GM12872 (cell line): ENCODE data around the gene SPAG6.

Experiments
- TF ChIP-seq, protein P1 (sequence below): IDR thresholded peaks from 3 replicates; pipeline ENCODE4 v1.5.1; 2011; ENCODE audit warnings: low read depth, mild to moderate bottlenecking, low read length, moderate library complexity; ENCODE audit not compliant: insufficient read depth

SPAG6 gene

DNA sequence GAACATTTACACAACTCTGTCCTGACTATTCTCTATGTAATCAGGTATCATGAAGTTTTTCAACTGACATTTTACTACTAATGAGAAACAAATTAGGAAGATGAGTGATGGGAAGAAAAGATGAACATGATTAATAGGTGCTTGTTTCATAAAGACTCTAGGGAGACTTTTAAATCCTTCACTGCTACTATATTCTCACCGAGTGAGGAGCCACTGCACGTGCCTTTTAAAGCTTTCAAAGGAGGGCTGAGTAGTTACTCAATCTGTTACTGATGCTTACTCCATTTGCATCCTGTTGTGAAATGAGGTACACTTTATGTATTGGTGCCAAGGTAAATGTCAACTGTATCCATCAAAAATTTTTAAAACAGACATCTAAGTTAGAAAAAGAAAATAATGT lies 30.4 kb upstream of the SPAG6 start:
- TF ChIP-seq, protein P1, sequence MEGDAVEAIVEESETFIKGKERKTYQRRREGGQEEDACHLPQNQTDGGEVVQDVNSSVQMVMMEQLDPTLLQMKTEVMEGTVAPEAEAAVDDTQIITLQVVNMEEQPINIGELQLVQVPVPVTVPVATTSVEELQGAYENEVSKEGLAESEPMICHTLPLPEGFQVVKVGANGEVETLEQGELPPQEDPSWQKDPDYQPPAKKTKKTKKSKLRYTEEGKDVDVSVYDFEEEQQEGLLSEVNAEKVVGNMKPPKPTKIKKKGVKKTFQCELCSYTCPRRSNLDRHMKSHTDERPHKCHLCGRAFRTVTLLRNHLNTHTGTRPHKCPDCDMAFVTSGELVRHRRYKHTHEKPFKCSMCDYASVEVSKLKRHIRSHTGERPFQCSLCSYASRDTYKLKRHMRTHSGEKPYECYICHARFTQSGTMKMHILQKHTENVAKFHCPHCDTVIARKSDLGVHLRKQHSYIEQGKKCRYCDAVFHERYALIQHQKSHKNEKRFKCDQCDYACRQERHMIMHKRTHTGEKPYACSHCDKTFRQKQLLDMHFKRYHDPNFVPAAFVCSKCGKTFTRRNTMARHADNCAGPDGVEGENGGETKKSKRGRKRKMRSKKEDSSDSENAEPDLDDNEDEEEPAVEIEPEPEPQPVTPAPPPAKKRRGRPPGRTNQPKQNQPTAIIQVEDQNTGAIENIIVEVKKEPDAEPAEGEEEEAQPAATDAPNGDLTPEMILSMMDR, result no peak

DNA sequence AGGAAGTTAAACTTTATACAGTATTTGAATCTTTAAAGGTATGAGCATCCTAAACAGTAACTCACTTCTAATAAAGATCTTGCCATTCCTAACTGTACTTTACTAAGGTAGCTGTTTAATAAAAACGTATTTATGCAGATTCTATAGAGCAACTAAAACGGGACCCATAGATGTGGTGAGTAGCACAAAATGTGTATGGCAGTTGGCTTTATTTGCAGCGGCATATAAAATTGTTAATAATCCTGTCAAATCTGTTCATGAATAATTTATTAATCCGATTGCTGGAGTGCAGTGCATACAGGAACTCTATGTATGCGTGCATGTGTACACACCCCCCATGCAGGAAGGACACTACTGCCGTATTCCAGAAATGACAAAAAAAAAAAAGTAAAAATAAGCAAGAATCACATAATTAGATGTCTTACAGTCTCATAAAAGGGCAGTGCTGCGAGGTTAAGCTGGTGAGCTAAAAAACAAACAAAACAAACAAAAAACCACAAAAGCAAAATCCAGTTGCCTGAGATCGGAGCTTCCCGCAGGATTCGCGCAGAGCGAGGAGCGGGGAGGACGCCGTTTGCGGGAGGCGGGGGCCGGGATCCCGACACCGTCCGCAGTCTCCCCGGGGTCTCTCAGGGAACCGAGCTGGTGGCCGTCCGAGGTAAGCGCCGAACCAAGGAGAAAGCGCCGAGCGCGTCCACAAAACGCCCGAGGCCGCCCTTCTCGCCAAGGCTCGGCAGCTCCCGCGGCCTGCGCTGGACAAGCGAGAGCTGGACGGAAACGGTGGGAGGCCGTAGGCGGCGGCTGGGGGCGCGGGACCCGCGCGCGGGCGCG lies 29.6 kb upstream of the SPAG6 start:
- TF ChIP-seq, protein P1, result no peak

DNA sequence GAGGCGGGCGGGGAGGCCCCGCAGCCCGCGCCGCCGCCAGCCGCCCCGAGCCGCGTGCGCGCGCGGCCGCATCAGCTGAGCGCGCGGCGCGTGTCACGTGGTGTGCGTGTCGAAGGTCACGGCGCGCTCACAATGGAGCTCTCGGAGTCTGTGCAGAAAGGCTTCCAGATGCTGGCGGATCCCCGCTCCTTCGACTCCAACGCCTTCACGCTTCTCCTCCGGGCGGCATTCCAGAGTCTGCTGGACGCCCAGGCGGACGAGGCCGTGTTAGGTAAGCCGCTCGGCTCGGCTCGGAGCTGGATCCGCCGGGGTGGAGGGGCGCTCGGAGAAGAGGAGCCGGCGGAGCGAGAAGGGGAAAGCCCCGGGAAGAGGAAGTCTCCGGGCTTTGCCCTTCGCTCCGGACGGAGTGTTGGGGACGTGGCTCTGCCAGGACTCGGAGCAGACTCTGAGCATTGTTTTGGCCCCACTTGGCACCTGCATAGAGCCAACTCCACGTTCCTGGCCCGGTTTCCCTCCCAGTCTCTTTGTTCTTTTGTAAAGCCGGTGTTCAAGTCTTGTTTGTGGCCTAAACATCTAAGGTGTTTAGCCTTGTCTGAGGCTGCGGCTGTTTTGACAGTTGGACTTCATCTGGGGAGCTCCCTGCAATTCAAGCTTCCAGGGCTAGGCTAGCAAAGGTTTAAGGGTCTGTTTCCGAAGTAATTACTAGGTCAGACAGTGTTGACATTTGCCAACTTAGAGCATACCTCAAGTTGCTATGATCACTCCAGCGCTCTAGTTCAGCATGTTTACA lies 28.8 kb upstream of the SPAG6 start, which contains the start of gene COMMD3:
Gene COMMD3 (plus strand): TSS at position 103 of the 790 bp plus-strand sequence. CDS start 30 bp downstream, at position 133.
- TF ChIP-seq, protein P1, result no peak

DNA sequence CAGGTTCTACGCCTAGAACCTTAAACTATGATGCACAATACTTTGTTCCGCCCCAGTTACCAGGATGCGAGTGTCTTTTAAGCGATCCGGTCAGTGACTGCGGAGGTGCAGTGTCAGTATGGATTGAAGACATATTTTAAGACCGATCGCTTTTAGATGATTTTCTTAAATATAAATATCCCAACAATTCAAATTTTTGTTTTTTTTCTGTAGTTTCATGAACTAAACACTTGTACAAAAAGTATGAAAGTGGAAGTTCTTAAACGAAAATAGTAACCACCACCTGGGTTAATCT lies 28.3 kb upstream of the SPAG6 start:
- TF ChIP-seq, protein P1, result no peak

DNA sequence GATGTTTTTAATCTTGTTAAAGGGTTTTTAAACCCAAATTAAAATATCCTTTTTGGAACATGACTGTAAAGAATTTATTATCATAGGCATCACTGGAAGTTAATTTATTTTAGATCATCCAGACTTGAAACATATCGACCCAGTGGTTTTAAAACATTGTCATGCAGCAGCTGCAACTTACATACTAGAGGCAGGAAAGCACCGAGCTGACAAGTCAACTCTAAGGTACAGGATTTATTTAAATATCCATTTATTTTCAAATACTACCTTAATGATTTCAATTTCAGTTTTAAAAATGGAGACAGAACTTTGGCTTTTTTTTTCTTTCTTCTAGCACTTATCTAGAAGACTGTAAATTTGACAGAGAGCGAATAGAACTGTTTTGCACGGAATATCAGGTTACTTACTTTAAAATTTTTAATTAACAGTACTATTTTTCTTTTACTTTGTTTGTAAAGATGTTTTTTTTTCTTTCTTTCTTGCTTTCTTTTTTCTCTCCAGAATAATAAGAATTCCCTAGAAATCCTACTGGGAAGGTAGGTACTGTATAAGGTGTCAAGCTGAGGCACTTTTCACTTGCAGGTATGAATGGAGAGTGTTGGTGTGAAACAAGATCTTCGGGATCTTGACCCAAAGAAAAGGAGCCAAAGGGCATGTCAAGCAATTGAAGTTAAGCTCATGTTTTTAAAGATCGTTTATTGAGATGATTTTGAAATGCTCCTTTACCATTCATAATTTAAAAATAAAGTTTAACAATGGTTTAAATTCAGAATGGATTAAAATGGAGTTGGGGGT lies 27.3 kb upstream of the SPAG6 start:
- TF ChIP-seq, protein P1, result no peak

DNA sequence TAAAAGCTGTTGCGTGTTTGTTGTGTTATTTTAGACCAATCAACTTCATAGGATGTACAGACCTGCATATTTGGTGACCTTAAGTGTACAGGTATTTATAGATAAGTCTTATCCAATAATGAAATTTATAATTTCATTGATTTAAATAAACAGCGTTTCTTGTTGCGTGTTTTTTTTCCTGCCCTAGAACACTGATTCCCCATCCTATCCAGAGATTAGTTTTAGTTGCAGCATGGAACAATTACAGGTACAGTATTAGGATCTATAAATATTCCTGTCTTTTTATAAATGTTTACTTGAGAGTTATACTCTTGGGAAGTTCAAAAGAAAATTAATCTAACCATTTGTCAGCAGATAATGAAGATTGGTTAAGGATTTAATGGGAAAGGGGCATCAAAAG lies 26.5 kb upstream of the SPAG6 start:
- TF ChIP-seq, protein P1, result no peak

DNA sequence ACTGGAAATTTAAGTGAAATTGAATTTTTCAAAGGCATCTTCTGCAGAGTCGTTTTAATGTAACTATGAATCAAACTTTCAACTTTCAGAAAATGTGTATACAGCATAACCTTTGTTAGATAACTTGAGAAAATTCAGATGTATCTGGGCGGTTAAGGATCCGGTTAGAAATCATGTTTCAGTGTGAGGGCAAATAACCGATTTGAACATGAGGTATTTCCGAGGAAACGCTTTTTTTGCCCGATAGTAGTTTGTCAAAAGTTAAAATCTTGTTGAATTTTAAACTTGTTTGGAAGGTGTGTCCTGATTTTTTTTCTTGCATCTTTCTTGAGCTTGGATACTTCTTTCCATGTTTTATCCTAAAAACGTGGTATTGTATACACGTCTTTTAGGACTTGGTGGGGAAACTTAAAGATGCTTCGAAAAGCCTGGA lies 25.7 kb upstream of the SPAG6 start:
- TF ChIP-seq, protein P1, result no peak
